ENCODE results near the gene POLR2E.

DNA sequence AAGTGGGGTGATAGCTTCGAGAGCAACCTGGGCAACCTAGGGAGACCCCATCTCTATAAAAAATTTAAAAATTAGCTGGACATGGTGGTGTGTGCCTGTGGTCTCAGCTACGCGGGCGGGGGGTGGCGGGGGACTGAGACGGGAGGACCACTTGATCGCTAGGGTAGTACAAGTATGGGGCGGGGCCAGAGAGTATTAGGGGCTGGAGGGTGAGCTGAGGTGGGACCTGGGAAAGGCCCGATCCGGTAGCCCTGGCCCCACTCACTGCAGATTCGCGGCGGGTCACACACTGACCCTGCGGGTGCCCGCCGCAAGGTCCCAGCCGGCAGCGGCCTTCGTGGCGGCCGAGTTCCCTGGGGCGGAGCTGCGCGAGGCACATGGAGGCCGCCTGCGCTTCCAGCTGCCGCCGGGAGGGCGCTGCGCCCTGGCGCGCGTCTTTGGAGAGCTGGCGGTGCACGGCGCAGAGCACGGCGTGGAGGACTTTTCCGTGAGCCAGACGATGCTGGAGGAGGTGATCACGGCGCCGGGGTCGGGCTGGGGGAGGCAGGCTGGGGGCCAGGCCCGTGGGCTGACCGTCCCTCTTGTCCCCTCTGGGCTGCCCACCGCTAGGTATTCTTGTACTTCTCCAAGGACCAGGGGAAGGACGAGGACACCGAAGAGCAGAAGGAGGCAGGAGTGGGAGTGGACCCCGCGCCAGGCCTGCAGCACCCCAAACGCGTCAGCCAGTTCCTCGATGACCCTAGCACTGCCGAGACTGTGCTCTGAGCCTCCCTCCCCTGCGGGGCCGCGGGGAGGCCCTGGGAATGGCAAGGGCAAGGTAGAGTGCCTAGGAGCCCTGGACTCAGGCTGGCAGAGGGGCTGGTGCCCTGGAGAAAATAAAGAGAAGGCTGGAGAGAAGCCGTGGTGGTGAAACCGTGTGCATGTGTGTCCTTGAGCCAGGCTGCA, 30.2 kb downstream of the POLR2E start:
- no peak for TF ChIP-seq EP300 (IDR thresholded peaks at IDR 0.05)
- TF ChIP-seq, protein P1, sequence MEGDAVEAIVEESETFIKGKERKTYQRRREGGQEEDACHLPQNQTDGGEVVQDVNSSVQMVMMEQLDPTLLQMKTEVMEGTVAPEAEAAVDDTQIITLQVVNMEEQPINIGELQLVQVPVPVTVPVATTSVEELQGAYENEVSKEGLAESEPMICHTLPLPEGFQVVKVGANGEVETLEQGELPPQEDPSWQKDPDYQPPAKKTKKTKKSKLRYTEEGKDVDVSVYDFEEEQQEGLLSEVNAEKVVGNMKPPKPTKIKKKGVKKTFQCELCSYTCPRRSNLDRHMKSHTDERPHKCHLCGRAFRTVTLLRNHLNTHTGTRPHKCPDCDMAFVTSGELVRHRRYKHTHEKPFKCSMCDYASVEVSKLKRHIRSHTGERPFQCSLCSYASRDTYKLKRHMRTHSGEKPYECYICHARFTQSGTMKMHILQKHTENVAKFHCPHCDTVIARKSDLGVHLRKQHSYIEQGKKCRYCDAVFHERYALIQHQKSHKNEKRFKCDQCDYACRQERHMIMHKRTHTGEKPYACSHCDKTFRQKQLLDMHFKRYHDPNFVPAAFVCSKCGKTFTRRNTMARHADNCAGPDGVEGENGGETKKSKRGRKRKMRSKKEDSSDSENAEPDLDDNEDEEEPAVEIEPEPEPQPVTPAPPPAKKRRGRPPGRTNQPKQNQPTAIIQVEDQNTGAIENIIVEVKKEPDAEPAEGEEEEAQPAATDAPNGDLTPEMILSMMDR (IDR thresholded peaks at IDR 0.05): peak; percentile 23 to 78 (median 68)
- no peak for TF ChIP-seq POLR2A (IDR thresholded peaks at IDR 0.05)
- no peak for TF ChIP-seq POLR2AphosphoS5 (IDR thresholded peaks at IDR 0.05)

Measured in sigmoid colon (tissue), 4 donors.